GM12878 (cell line): ENCODE data around the gene TSPAN2. TPM values are rescaled to one million over a fixed set of nuclear protein-coding genes. Genes with fewer than 3 reads are reported as not detected.

Source experiments
- ATAC-seq: fragments of 200-7000 bp; cut with Tn5 transposase; 3 replicates; pipeline ENCODE4 v1.9.1; 2020; ENCODE audit warnings: mild to moderate bottlenecking, moderate library complexity
- BruUV-seq: library from RNA; stranded (reverse); fragments of 400-500 nt; replicated peaks from 2 replicates; lab custom pipeline; 2021; lab: Mats Ljungman, UMichigan
- CTCF ChIA-PET: fragments of 300-600 bp; sonication (Branson Sonifier 250); formaldehyde crosslinking; extraction: SDS; loops from one replicate; lab custom pipeline; 2021; ENCODE audit warnings: inconsistent platforms; lab: Yijun Ruan, JAX
- POLR2A ChIA-PET: fragments of 350-600 bp; formaldehyde crosslinking; extraction: SDS; loops from one replicate; lab custom pipeline; 2021; ENCODE audit warnings: inconsistent platforms; lab: Charles Lee
- RAD21 ChIA-PET: fragments of 300-600 bp; sonication (Branson Sonifier 250); formaldehyde crosslinking; loops from one replicate; lab custom pipeline; 2023; ENCODE audit warnings: antibody characterized with exemption; ENCODE audit not compliant: unreplicated experiment; lab: Charles Lee
- SMC1A ChIA-PET: fragments of 300-600 bp; sonication (Branson Sonifier 250); formaldehyde crosslinking; loops from one replicate; lab custom pipeline; 2023; ENCODE audit not compliant: unreplicated experiment, uncharacterized antibody; lab: Charles Lee
- DNase-seq: peaks from one replicate; pipeline ENCODE4 v3.0.0-alpha.2; 2011; ENCODE audit warnings: low read depth, low spot score
- FAIRE-seq: peaks from 3 replicates; lab custom pipeline; 2011; peaks lifted over from hg19 to GRCh38; lab: Jason Lieb, UNC
- H2AFZ ChIP-seq: 2 replicates; pipeline ENCODE4 v1.6.0; 2011; ENCODE audit warnings: low read depth, low read length, control low read depth; ENCODE audit not compliant: control insufficient read depth
- H3K27ac ChIP-seq: 2 replicates; pipeline ENCODE4 v1.5.1; 2011; ENCODE audit warnings: control low read depth; ENCODE audit not compliant: control insufficient read depth, insufficient read depth
- H3K27me3 ChIP-seq, 2 experiments: replicated peaks in 1 of 2; 2 replicates each; pipeline versions ENCODE4 v1.6.0 to v1.6.1; 2011; ENCODE audit warnings: low read length in 1 of 2; ENCODE audit not compliant: control insufficient read depth in 2 of 2, insufficient read depth in 2 of 2
- H3K36me3 ChIP-seq, 2 experiments: 2 replicates each; pipeline ENCODE4 v1.5.1; 2011; ENCODE audit warnings: low read length in 1 of 2; ENCODE audit not compliant: control insufficient read depth in 2 of 2, insufficient read depth in 2 of 2
- H3K4me1 ChIP-seq: 2 replicates; pipeline ENCODE4 v1.6.1; 2011; ENCODE audit warnings: mild to moderate bottlenecking, low read length, moderate library complexity, mixed read lengths; ENCODE audit not compliant: control insufficient read depth, insufficient read depth
- H3K4me2 ChIP-seq: 2 replicates; pipeline ENCODE4 v1.6.0; 2011; ENCODE audit warnings: control low read depth; ENCODE audit not compliant: control insufficient read depth, insufficient read depth
- H3K4me3 ChIP-seq: fragments of 200-600 bp; sonication (generic); 2 replicates; pipeline ENCODE4 v1.5.1; 2016
- H3K79me2 ChIP-seq: 2 replicates; pipeline ENCODE4 v1.6.0; 2011; ENCODE audit warnings: low read length; ENCODE audit not compliant: control insufficient read depth, insufficient read depth
- H3K9ac ChIP-seq: 2 replicates; pipeline ENCODE4 v1.8.0; 2011; ENCODE audit warnings: low read length, control low read depth, mixed read lengths; ENCODE audit not compliant: control insufficient read depth, insufficient read depth
- H3K9me3 ChIP-seq: replicated peaks from 3 replicates; pipeline ENCODE4 v1.5.1; 2011; ENCODE audit warnings: mild to moderate bottlenecking, low read length; ENCODE audit not compliant: control insufficient read depth, insufficient read depth
- H4K20me1 ChIP-seq: 2 replicates; pipeline ENCODE4 v1.6.0; 2011; ENCODE audit not compliant: control insufficient read depth, insufficient read depth
- CBFB ChIP-seq: IDR thresholded peaks from 2 replicates; pipeline ENCODE4 v1.6.1; 2016; ENCODE audit warnings: antibody characterized with exemption, low read depth
- E2F8 ChIP-seq: fragments of 450-650 bp; IDR thresholded peaks from 2 replicates; pipeline ENCODE4 v1.6.1; 2018; ENCODE audit warnings: mild to moderate bottlenecking, low read depth, moderate library complexity; ENCODE audit not compliant: partially characterized antibody
- KLF5 ChIP-seq: fragments of 450-650 bp; IDR thresholded peaks from 2 replicates; pipeline ENCODE4 v1.6.1; 2014; ENCODE audit warnings: mild to moderate bottlenecking; ENCODE audit not compliant: partially characterized antibody
- NFXL1 ChIP-seq: fragments of 450-650 bp; IDR thresholded peaks from 2 replicates; pipeline ENCODE4 v1.6.1; 2017; ENCODE audit warnings: antibody characterized with exemption, mild to moderate bottlenecking, borderline replicate concordance
- NR2C2 ChIP-seq: IDR thresholded peaks from 2 replicates; pipeline ENCODE4 v1.6.1; 2011; ENCODE audit warnings: borderline replicate concordance, low read depth; ENCODE audit not compliant: control insufficient read depth, insufficient read length
- RFX5 ChIP-seq: IDR thresholded peaks from 2 replicates; pipeline ENCODE4 v1.6.1; 2011; ENCODE audit warnings: low read depth, low read length, improper control_type of control experiment
- SMAD5 ChIP-seq: IDR thresholded peaks from 2 replicates; pipeline ENCODE4 v1.6.1; 2016; ENCODE audit warnings: antibody characterized with exemption, low read depth
- STAT3 ChIP-seq: IDR thresholded peaks from 2 replicates; pipeline ENCODE4 v1.6.1; 2011; ENCODE audit warnings: low read depth, low read length, improper control_type of control experiment
- ZNF384 ChIP-seq: IDR thresholded peaks from 2 replicates; pipeline ENCODE4 v1.6.1; 2012; ENCODE audit warnings: low read depth, mild to moderate bottlenecking, low read length, improper control_type of control experiment, borderline replicate concordance
- ZSCAN29 ChIP-seq: fragments of 450-650 bp; IDR thresholded peaks from 2 replicates; pipeline ENCODE4 v1.6.1; 2017; ENCODE audit warnings: mild to moderate bottlenecking, moderate library complexity
- ZZZ3 ChIP-seq: IDR thresholded peaks from 2 replicates; pipeline ENCODE4 v1.6.1; 2011; ENCODE audit warnings: low read depth; ENCODE audit not compliant: control insufficient read depth, insufficient read length
- WGBS: methylation state at CpG from one replicate; pipeline ENCODE4 v1.1.6; 2016; ENCODE audit warnings: low lambda C conversion rate; ENCODE audit not compliant: insufficient replicate concordance, insufficient coverage; ENCODE audit errors: missing lambda C conversion rate; 5-methylcytosine and 5-hydroxymethylcytosine counted together
- in situ Hi-C: fragments of 300-500 bp; cut with MboI; formaldehyde crosslinking; loops from 9 replicates; pipeline ENCODE4 v1.14.3; 2018; ENCODE audit warnings: mixed read lengths
- intact Hi-C: fragments of 100-400 bp; cut with micrococcal nuclease; formaldehyde crosslinking; loops from one replicate; pipeline ENCODE4 v1.14.2; 2022; ENCODE audit not compliant: unreplicated experiment
- polyA plus RNA-seq, 11 experiments: library from polyadenylated mRNA; depleted of rRNA in 4 of 11; unstranded in 6 of 11; stranded (reverse) in 5 of 11; fragments of >200 nt; fragmentation: Nextera tagmentation in 4 of 11; fragmentation: Illumina TruSeq in 1 of 11; extraction: Ambion mirVana in 4 of 11; extraction: Trizol in 1 of 11; gene quantifications; 1 replicate in 1 of 11; 2 replicates in 10 of 11; pipeline versions ENCODE4 v1.2.1 to v1.2.3, GENCODE V29; 2011 to 2016; ENCODE audit warnings: inconsistent platforms in 2 of 11, missing spikeins in 2 of 11, low read depth in 1 of 11
- total RNA-seq, 4 experiments: library from RNA; depleted of rRNA in 3 of 4; stranded (reverse); fragments of >200 nt in 3 of 4; fragmentation: Illumina TruSeq in 1 of 4; extraction: Trizol in 1 of 4; gene quantifications; 2 replicates each; pipeline versions ENCODE4 v1.2.1 to v1.2.3, GENCODE V29; 2013 to 2021
- TF ChIP-seq, protein P1 (sequence below): IDR thresholded peaks from 2 replicates; pipeline ENCODE4 v1.6.1; 2011; ENCODE audit warnings: borderline replicate concordance, low read depth, mild to moderate bottlenecking, moderate library complexity, mixed read lengths, low read length; ENCODE audit not compliant: insufficient read depth; ENCODE audit errors: extremely low read length
- TF ChIP-seq, protein P2 (sequence below): fragments of 450-650 bp; IDR thresholded peaks from 2 replicates; pipeline ENCODE4 v1.6.1; 2014; ENCODE audit warnings: mild to moderate bottlenecking
- TF ChIP-seq, protein P3 (sequence below): IDR thresholded peaks from 2 replicates; pipeline ENCODE4 v1.6.1; 2012; ENCODE audit warnings: improper control_type of control experiment, low read depth, low read length; ENCODE audit not compliant: insufficient replicate concordance

The TSPAN2 gene
- total and polyA plus RNA-seq, 10 of the 15 experiments (the other 5 are each of a cell fraction or from before 2014, with no cell fraction given), result under 0.01 to 0.73 TPM; not detected in 8

DNA sequence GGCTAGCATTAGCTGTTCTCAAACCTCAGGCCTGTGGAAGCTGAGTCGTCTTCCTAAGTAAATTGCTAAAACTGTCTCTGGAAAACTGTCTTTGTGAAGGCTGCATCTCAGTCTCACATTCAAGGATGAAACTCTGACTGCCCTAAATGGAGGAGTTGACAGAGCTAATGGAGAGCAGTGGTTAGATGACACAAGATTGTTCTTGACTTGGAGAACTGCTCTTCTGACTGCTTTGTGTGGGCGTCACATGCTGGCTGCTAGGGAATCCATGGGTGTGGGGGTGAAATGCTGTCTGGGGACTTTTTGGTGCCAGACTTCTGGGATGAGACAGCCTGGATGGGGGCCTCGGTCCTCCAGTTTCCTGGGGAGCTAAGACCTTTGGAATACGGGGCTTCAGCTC is 24.5 kb upstream of the TSPAN2 start:
- Histone ChIP-seq H3K79me2 (no peaks in the 10 kb centered on the region), H3K9ac (no peak overlapping the region), H3K4me2 (no peak overlapping the region), H3K4me1 (no peaks in the 10 kb centered on the region), H3K27ac (no peak overlapping the region), H4K20me1 (peaks cover 4% of the 10 kb centered on the region; the same call in 1 of the 2 replicates), H3K36me3 (no peaks in the 10 kb centered on the region), H3K4me3 (no peak overlapping the region), H2AFZ (no peak overlapping the region), H3K9me3 (no peaks in the 10 kb centered on the region), H3K27me3 (no peaks in the 10 kb centered on the region; a peak in 1 of 4 replicates)
- intact Hi-C loops (no loop called here), in situ Hi-C loops (loop anchor here (5.0 kb wide), 1 partner anchor 136 kb away; no protein-coding TSS in a partner anchor)
- ChIA-PET POLR2A (interaction anchor here (0.6 to 0.7 kb wide), 2 partner anchors 15 to 357 kb away, joined by 3 to 4 read pairs; no protein-coding TSS in a partner anchor), CTCF (interaction anchor here (0.5 to 5.2 kb wide), 27 partner anchors 9 to 766 kb away, joined by 3 to 138 read pairs (median 7); no protein-coding TSS in a partner anchor), RAD21 (interaction anchor here (0.6 to 4.5 kb wide), 11 partner anchors 15 to 482 kb away, joined by 3 to 43 read pairs (median 13); no protein-coding TSS in a partner anchor), SMC1A (interaction anchor here (0.9 to 5.2 kb wide), 12 partner anchors 11 to 398 kb away, joined by 3 to 82 read pairs (median 21); no protein-coding TSS in a partner anchor)
- DNase-seq, result no peak
- ATAC-seq, result no peak
- BruUV-seq, result no TSS peak
- FAIRE-seq, result no peak
- WGBS, result 30% methylated on average over 4 of the region's 4 CpGs
- TF ChIP-seq, protein P1, sequence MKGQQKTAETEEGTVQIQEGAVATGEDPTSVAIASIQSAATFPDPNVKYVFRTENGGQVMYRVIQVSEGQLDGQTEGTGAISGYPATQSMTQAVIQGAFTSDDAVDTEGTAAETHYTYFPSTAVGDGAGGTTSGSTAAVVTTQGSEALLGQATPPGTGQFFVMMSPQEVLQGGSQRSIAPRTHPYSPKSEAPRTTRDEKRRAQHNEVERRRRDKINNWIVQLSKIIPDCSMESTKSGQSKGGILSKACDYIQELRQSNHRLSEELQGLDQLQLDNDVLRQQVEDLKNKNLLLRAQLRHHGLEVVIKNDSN, result no peak
- TF ChIP-seq SMAD5 (no peak), ZNF384 (no peak), ZZZ3 (no peak), ZSCAN29 (no peak), STAT3 (no peak), RFX5 (no peak), E2F8 (no peak), CBFB (no peak), KLF5 (no peak), NR2C2 (no peak), NFXL1 (no peak)
- TF ChIP-seq, protein P2, sequence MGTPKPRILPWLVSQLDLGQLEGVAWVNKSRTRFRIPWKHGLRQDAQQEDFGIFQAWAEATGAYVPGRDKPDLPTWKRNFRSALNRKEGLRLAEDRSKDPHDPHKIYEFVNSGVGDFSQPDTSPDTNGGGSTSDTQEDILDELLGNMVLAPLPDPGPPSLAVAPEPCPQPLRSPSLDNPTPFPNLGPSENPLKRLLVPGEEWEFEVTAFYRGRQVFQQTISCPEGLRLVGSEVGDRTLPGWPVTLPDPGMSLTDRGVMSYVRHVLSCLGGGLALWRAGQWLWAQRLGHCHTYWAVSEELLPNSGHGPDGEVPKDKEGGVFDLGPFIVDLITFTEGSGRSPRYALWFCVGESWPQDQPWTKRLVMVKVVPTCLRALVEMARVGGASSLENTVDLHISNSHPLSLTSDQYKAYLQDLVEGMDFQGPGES, result no peak
- TF ChIP-seq, protein P3, sequence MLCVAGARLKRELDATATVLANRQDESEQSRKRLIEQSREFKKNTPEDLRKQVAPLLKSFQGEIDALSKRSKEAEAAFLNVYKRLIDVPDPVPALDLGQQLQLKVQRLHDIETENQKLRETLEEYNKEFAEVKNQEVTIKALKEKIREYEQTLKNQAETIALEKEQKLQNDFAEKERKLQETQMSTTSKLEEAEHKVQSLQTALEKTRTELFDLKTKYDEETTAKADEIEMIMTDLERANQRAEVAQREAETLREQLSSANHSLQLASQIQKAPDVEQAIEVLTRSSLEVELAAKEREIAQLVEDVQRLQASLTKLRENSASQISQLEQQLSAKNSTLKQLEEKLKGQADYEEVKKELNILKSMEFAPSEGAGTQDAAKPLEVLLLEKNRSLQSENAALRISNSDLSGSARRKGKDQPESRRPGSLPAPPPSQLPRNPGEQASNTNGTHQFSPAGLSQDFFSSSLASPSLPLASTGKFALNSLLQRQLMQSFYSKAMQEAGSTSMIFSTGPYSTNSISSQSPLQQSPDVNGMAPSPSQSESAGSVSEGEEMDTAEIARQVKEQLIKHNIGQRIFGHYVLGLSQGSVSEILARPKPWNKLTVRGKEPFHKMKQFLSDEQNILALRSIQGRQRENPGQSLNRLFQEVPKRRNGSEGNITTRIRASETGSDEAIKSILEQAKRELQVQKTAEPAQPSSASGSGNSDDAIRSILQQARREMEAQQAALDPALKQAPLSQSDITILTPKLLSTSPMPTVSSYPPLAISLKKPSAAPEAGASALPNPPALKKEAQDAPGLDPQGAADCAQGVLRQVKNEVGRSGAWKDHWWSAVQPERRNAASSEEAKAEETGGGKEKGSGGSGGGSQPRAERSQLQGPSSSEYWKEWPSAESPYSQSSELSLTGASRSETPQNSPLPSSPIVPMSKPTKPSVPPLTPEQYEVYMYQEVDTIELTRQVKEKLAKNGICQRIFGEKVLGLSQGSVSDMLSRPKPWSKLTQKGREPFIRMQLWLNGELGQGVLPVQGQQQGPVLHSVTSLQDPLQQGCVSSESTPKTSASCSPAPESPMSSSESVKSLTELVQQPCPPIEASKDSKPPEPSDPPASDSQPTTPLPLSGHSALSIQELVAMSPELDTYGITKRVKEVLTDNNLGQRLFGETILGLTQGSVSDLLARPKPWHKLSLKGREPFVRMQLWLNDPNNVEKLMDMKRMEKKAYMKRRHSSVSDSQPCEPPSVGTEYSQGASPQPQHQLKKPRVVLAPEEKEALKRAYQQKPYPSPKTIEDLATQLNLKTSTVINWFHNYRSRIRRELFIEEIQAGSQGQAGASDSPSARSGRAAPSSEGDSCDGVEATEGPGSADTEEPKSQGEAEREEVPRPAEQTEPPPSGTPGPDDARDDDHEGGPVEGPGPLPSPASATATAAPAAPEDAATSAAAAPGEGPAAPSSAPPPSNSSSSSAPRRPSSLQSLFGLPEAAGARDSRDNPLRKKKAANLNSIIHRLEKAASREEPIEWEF, result no peak
